Adipocyte (in vitro differentiated cells): Measurements from ENCODE around the gene PRKAR2A.
"Not testable (repeated sequence)": the region's sequence is repeated elsewhere in the genome, so short reads cannot be mapped to it uniquely, and the experiment has no call there.

Experiments used
- DNase-seq: peaks from one replicate; pipeline ENCODE4 v3.0.0-alpha.2; 2015; ENCODE audit warnings: low read depth
- H3K27me3 ChIP-seq: replicated peaks from 2 replicates; pipeline ENCODE4 v1.7.0; 2013; ENCODE audit warnings: mild to moderate bottlenecking, low read length, moderate library complexity; ENCODE audit not compliant: control insufficient read depth, insufficient read depth
- H3K36me3 ChIP-seq: 2 replicates; pipeline ENCODE4 v1.7.0; 2013; ENCODE audit warnings: low read length, mild to moderate bottlenecking, moderate library complexity; ENCODE audit not compliant: control insufficient read depth, insufficient read depth, severe bottlenecking
- H3K4me1 ChIP-seq: 2 replicates; pipeline ENCODE4 v1.7.0; 2013; ENCODE audit warnings: mild to moderate bottlenecking, low read length, moderate library complexity; ENCODE audit not compliant: control insufficient read depth, insufficient read depth
- H3K4me3 ChIP-seq: 2 replicates; pipeline ENCODE4 v1.7.0; 2013; ENCODE audit warnings: mild to moderate bottlenecking, low read length, moderate library complexity
- H3K9ac ChIP-seq: 2 replicates; pipeline ENCODE4 v1.7.0; 2013; ENCODE audit warnings: mild to moderate bottlenecking, low read length, moderate library complexity
- H3K9me3 ChIP-seq: 2 replicates; pipeline ENCODE4 v1.7.0; 2013; ENCODE audit warnings: mild to moderate bottlenecking, low read length, moderate library complexity; ENCODE audit not compliant: control insufficient read depth

Gene PRKAR2A

GRCh38 chr3:48723725-48724124, 123.9 kb downstream of the PRKAR2A start:
- Histone ChIP-seq H3K27me3 (no peaks in the 10 kb centered on the region), H3K9me3 (no peaks in the 10 kb centered on the region), H3K4me1 (peaks cover 10% of the 10 kb centered on the region), H3K4me3 (no peak overlapping the region), H3K9ac (no peak overlapping the region), H3K36me3 (no peaks in the 10 kb centered on the region)
- DNase-seq = no peak

GRCh38 chr3:48723293-48723692, 124.4 kb downstream of the PRKAR2A start:
- H3K4me1 ChIP-seq, DNase-seq, H3K9ac ChIP-seq, H3K9me3 ChIP-seq, H3K27me3 ChIP-seq, H3K36me3 ChIP-seq, H3K4me3 ChIP-seq: not testable (repeated sequence)

GRCh38 chr3:48716982-48717746, 130.5 kb downstream of the PRKAR2A start, which contains the start of gene IP6K2:
Gene IP6K2, minus strand, starts transcription at chr3:48717221. Its CDS starts 21,930 bp downstream, at chr3:48695291.
- Histone ChIP-seq H3K9ac (peak within 1 kb of the TSS; percentile 99), H3K36me3 (peaks cover 18% of the 10 kb centered on the region), H3K4me3 (peak within 1 kb of the TSS; percentile 100), H3K27me3 (no peaks in the 10 kb centered on the region), H3K9me3 (no peaks in the 10 kb centered on the region), H3K4me1 (peaks cover 11% of the 10 kb centered on the region)
- DNase-seq = peak; percentile 100

- Histone ChIP-seq H3K9ac (peak overlapping the region; percentile 99), H3K4me3 (peak overlapping the region; percentile 100), H3K27me3 (no peaks in the 10 kb centered on the region), H3K4me1 (peaks cover 15% of the 10 kb centered on the region), H3K9me3 (no peaks in the 10 kb centered on the region), H3K36me3 (peaks cover 22% of the 10 kb centered on the region)
- peak; percentile 50 for DNase-seq
Measured at GRCh38 chr3:48716508-48716981, 131.1 kb downstream of the PRKAR2A start.

- Histone ChIP-seq H3K4me1 (peaks cover 21% of the 10 kb centered on the region), H3K27me3 (no peaks in the 10 kb centered on the region), H3K9ac (peak overlapping the region; percentile 99), H3K9me3 (no peaks in the 10 kb centered on the region), H3K36me3 (peaks cover 34% of the 10 kb centered on the region), H3K4me3 (peak overlapping the region; percentile 100)
- DNase-seq = peak; percentile 70
Measured at GRCh38 chr3:48715174-48715800, 132.4 kb downstream of the PRKAR2A start.

- peaks cover 49% of the 10 kb centered on the region for H3K36me3 ChIP-seq
- H3K9me3 ChIP-seq = no peaks in the 10 kb centered on the region
- no peak overlapping the region for H3K4me3 ChIP-seq
- no peak for DNase-seq
- H3K27me3 ChIP-seq = no peaks in the 10 kb centered on the region
- H3K4me1 ChIP-seq = peaks cover 50% of the 10 kb centered on the region
- no peak overlapping the region for H3K9ac ChIP-seq
Measured at GRCh38 chr3:48711727-48712126, 135.9 kb downstream of the PRKAR2A start.

- H3K27me3 ChIP-seq = no peaks in the 10 kb centered on the region
- H3K9me3 ChIP-seq = no peaks in the 10 kb centered on the region
- no peak overlapping the region for H3K4me3 ChIP-seq
- peaks cover 42% of the 10 kb centered on the region for H3K4me1 ChIP-seq
- DNase-seq = no peak
- H3K9ac ChIP-seq = no peak overlapping the region
- peaks cover 39% of the 10 kb centered on the region for H3K36me3 ChIP-seq
Measured at GRCh38 chr3:48709051-48709461, 138.6 kb downstream of the PRKAR2A start.

- peaks cover 48% of the 10 kb centered on the region for H3K4me1 ChIP-seq
- H3K27me3 ChIP-seq = no peaks in the 10 kb centered on the region
- no peaks in the 10 kb centered on the region for H3K9me3 ChIP-seq
- DNase-seq = peak; percentile 57
- peaks cover 36% of the 10 kb centered on the region for H3K36me3 ChIP-seq
- H3K4me3 ChIP-seq = no peak overlapping the region
- H3K9ac ChIP-seq = no peak overlapping the region
Measured at GRCh38 chr3:48708481-48708889, 139.2 kb downstream of the PRKAR2A start.

GRCh38 chr3:48707157-48707556, 140.5 kb downstream of the PRKAR2A start:
- Histone ChIP-seq H3K9me3 (no peaks in the 10 kb centered on the region), H3K4me3 (no peak overlapping the region), H3K36me3 (peaks cover 34% of the 10 kb centered on the region), H3K27me3 (no peaks in the 10 kb centered on the region), H3K4me1 (peaks cover 57% of the 10 kb centered on the region), H3K9ac (no peak overlapping the region)
- DNase-seq = no peak

- H3K4me1 ChIP-seq = peaks cover 35% of the 10 kb centered on the region
- no peak overlapping the region for H3K9ac ChIP-seq
- H3K4me3 ChIP-seq = no peak overlapping the region
- H3K9me3 ChIP-seq = no peaks in the 10 kb centered on the region
- peaks cover 38% of the 10 kb centered on the region for H3K36me3 ChIP-seq
- no peaks in the 10 kb centered on the region for H3K27me3 ChIP-seq
- no peak for DNase-seq
Measured at GRCh38 chr3:48702320-48702920, 145.3 kb downstream of the PRKAR2A start.

- no peak overlapping the region for H3K4me3 ChIP-seq
- no peaks in the 10 kb centered on the region for H3K27me3 ChIP-seq
- H3K9me3 ChIP-seq = no peaks in the 10 kb centered on the region
- no peak overlapping the region for H3K9ac ChIP-seq
- DNase-seq = no peak
- H3K4me1 ChIP-seq = peaks cover 40% of the 10 kb centered on the region
- peaks cover 34% of the 10 kb centered on the region for H3K36me3 ChIP-seq
Measured at GRCh38 chr3:48700731-48701405, 146.8 kb downstream of the PRKAR2A start.
